GM21529 (cell line): Measurements from ENCODE around the gene PRR35.

ENCODE experiments used
- ATAC-seq: cut with Tn5 transposase; IDR thresholded peaks from one replicate; pipeline ENCODE4 v1.9.1; 2021; ENCODE audit not compliant: unreplicated experiment

PRR35 gene

GRCh38 chr16:560204-560700 lies at the start of gene PRR35:
PRR35 (plus strand) TSS chr16:560394; CDS start chr16:563295, 2,901 bp downstream.
- ATAC-seq = no peak

- no peak for ATAC-seq
Measured at GRCh38 chr16:512802-513201, 47.4 kb upstream of the PRR35 start.

GRCh38 chr16:513950-514349 lies 46.2 kb upstream of the PRR35 start:
- ATAC-seq = no peak

- ATAC-seq = no peak
Measured at GRCh38 chr16:515175-515938, 44.8 kb upstream of the PRR35 start.

GRCh38 chr16:515939-516226 lies 44.3 kb upstream of the PRR35 start:
- no peak for ATAC-seq

- ATAC-seq = no peak
Measured at GRCh38 chr16:516301-516700, 43.9 kb upstream of the PRR35 start.

- ATAC-seq = no peak
Measured at GRCh38 chr16:518858-519257, 41.3 kb upstream of the PRR35 start.

GRCh38 chr16:519425-519824 lies 40.8 kb upstream of the PRR35 start:
- ATAC-seq = no peak

- ATAC-seq = no peak
Measured at GRCh38 chr16:519841-520687, 40.1 kb upstream of the PRR35 start.

- ATAC-seq = no peak
Measured at GRCh38 chr16:520847-521246, 39.3 kb upstream of the PRR35 start.

- no peak for ATAC-seq
Measured at GRCh38 chr16:521381-522210, 38.6 kb upstream of the PRR35 start.

- ATAC-seq = no peak
Measured at GRCh38 chr16:522320-523096, 37.7 kb upstream of the PRR35 start.

GRCh38 chr16:523097-523741 lies 37.0 kb upstream of the PRR35 start:
- ATAC-seq = no peak

- ATAC-seq = no peak
Measured at GRCh38 chr16:524274-525040, 35.7 kb upstream of the PRR35 start.

GRCh38 chr16:525123-525519 lies 35.1 kb upstream of the PRR35 start:
- ATAC-seq = no peak

GRCh38 chr16:525520-526180 lies 34.5 kb upstream of the PRR35 start:
- ATAC-seq = no peak

- ATAC-seq = no peak
Measured at GRCh38 chr16:526181-527014, 33.8 kb upstream of the PRR35 start.
